ENCODE results near the gene HEPN1. TPM values are rescaled to one million over a fixed set of nuclear protein-coding genes. Genes with fewer than 3 reads are reported as not detected.

The HEPN1 gene
- total and polyA plus RNA-seq, 2 of the 8 experiments (the other 6 are each of a cell fraction or from before 2014, with no cell fraction given) = not detected

DNA sequence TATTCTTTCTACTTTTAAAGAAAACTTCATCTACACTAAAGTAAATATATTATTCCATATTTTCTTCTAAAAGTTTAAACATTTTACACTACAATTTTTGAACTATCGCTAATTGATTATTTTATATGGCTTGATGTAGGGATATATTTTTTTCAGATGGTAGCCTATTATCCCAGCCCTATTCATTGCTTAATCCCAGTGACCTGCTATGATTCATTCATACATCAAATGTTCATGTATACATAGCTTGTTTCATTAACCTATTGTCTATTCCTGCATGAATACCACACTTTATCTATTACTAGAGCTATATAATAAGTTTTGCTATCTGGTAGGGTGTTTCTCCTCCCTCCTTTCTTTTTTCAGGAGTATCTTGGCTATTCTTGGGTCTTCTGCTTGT, 16.4 kb upstream of the HEPN1 start:
- no peak overlapping the region for H3K56ac ChIP-seq (replicated peaks; ENCODE audit: insufficient read length, low read depth, low read length)
- no peaks in the 10 kb centered on the region for H3K36me3 ChIP-seq (ENCODE audit: control insufficient read depth in 2 of 4, insufficient read depth in 4 of 4, low read length in 3 of 4)
- H3K14ac ChIP-seq (ENCODE audit: insufficient read length) = no peak overlapping the region
- no peak overlapping the region for H2BK15ac ChIP-seq (ENCODE audit: low read length)
- no peak overlapping the region for H4K91ac ChIP-seq (replicated peaks; ENCODE audit: insufficient read length, low read length)
- H2AFZ ChIP-seq (ENCODE audit: low read length) = no peak overlapping the region
- H3K4me2 ChIP-seq (ENCODE audit: insufficient read depth in 1 of 2, low read depth in 2 of 2, low read length in 2 of 2) = no peak overlapping the region
- ChIA-PET CTCF (ENCODE audit: partially characterized antibody) (interaction anchor here (1.5 to 1.6 kb wide), 2 partner anchors 11 to 26 kb away, joined by 5 to 6 read pairs; no protein-coding TSS in a partner anchor), POLR2A (ENCODE audit: partially characterized antibody) (interaction anchor here (1.2 kb wide), 1 partner anchor 9 kb away, joined by 3 read pairs; no protein-coding TSS in a partner anchor)
- no peak overlapping the region for H3K9ac ChIP-seq (replicated peaks in 1 of 4; ENCODE audit: extremely low read depth in 1 of 4, low read depth in 3 of 4, low read length in 3 of 4)
- no peak overlapping the region for H2BK12ac ChIP-seq (ENCODE audit: low read depth, low read length)
- no peak overlapping the region for H2BK5ac ChIP-seq (ENCODE audit: low read depth, low read length)
- peaks cover 0 to 2% (median 1%) of the 10 kb centered on the region in 4 experiments; a peak in 3 of 7 replicates for H3K4me1 ChIP-seq (replicated peaks in 1 of 4; ENCODE audit: control insufficient read depth in 3 of 4, insufficient read depth in 4 of 4, low read length in 3 of 4)
- no peaks in the 10 kb centered on the region for H3K9me3 ChIP-seq (ENCODE audit: insufficient read depth in 2 of 2, low read depth in 1 of 2, low read length in 1 of 2)
- H4K5ac ChIP-seq (ENCODE audit: insufficient read length, low read depth, low read length) = no peak overlapping the region
- H2AK5ac ChIP-seq (ENCODE audit: low read depth, low read length) = no peak overlapping the region
- DNase-seq (ENCODE audit: low read depth in 1 of 2, low spot score in 2 of 2) (no peak), FAIRE-seq (no peak)
- no peaks in the 10 kb centered on the region for H3K23me2 ChIP-seq (ENCODE audit: low read depth, low read length)
- H3K79me2 ChIP-seq (ENCODE audit: control insufficient read depth in 1 of 2, insufficient read depth in 2 of 2, low read length in 2 of 2) = no peaks in the 10 kb centered on the region
- no peaks in the 10 kb centered on the region for H3K79me1 ChIP-seq (ENCODE audit: low read depth, low read length)
- no peak overlapping the region for H4K8ac ChIP-seq (ENCODE audit: extremely low read depth, insufficient read depth, low read length)
- no peak overlapping the region for H3K23ac ChIP-seq (ENCODE audit: insufficient read length)
- peaks cover 0 to 6% (median 0%) of the 10 kb centered on the region in 4 experiments; a peak in 3 of 7 replicates for H3K27me3 ChIP-seq (replicated peaks in 1 of 4; ENCODE audit: control insufficient read depth in 3 of 4, extremely low read depth in 1 of 4, insufficient read depth in 3 of 4, low read length in 3 of 4)
- WGBS, 2 experiments (ENCODE audit: extremely low coverage in 1 of 2, insufficient coverage in 1 of 2, insufficient read length in 1 of 2, insufficient replicate concordance in 2 of 2, low coverage in 1 of 2, low lambda C conversion rate in 2 of 2, missing lambda C conversion rate in 1 of 2) = 95% methylated on average over 1 of the region's 1 CpG; no CpG with 5 or more reads in 1 of the 2 experiments
- no peaks in the 10 kb centered on the region for H4K20me1 ChIP-seq (replicated peaks in 1 of 2; ENCODE audit: control insufficient read depth in 1 of 2, insufficient read depth in 2 of 2, low read length in 2 of 2)
- no peak overlapping the region for H2BK120ac ChIP-seq (replicated peaks; ENCODE audit: low read depth, low read length)
- H3K18ac ChIP-seq (ENCODE audit: extremely low read depth, low read length) = no peak overlapping the region
- H3K4me3 ChIP-seq (ENCODE audit: extremely low read depth in 1 of 4, insufficient read depth in 2 of 4, low read depth in 3 of 4, low read length in 4 of 4) = no peak overlapping the region
- H3K4ac ChIP-seq (replicated peaks; ENCODE audit: insufficient read length, low read depth, low read length) = no peak overlapping the region
- H2BK20ac ChIP-seq (ENCODE audit: low read length) = no peak overlapping the region
- no peak overlapping the region for H3K27ac ChIP-seq (ENCODE audit: low read depth, low read length)
- TF ChIP-seq YY1 (IDR thresholded peaks at IDR 0.05; ENCODE audit: low read depth, low read length) = no peak
- TF ChIP-seq SUZ12 (IDR thresholded peaks at IDR 0.05; ENCODE audit: low read length) = no peak
- TF ChIP-seq, protein P1, sequence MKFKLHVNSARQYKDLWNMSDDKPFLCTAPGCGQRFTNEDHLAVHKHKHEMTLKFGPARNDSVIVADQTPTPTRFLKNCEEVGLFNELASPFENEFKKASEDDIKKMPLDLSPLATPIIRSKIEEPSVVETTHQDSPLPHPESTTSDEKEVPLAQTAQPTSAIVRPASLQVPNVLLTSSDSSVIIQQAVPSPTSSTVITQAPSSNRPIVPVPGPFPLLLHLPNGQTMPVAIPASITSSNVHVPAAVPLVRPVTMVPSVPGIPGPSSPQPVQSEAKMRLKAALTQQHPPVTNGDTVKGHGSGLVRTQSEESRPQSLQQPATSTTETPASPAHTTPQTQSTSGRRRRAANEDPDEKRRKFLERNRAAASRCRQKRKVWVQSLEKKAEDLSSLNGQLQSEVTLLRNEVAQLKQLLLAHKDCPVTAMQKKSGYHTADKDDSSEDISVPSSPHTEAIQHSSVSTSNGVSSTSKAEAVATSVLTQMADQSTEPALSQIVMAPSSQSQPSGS (IDR thresholded peaks at IDR 0.05; ENCODE audit: low read length) = no peak
- TF ChIP-seq KDM4A (IDR thresholded peaks at IDR 0.05; ENCODE audit: low read depth, low read length, severe bottlenecking) = no peak
- no peak for TF ChIP-seq ASH2L (IDR thresholded peaks at IDR 0.05; ENCODE audit: low read length)
- no peak for TF ChIP-seq TEAD4 (IDR thresholded peaks at IDR 0.05; ENCODE audit: low read depth, low read length)
- TF ChIP-seq SP4 (IDR thresholded peaks at IDR 0.05; ENCODE audit: low read length) = no peak
- no peak for TF ChIP-seq EZH2 (IDR thresholded peaks at IDR 0.05; ENCODE audit: low read depth, low read length, severe bottlenecking)
- no peak for TF ChIP-seq NANOG (IDR thresholded peaks at IDR 0.05; ENCODE audit: insufficient read depth, low read depth, low read length, poor library complexity, severe bottlenecking)
- no peak for TF ChIP-seq BACH1 (IDR thresholded peaks at IDR 0.05; ENCODE audit: low read length)
- no peak for TF ChIP-seq JUN (IDR thresholded peaks at IDR 0.05; ENCODE audit: low read depth, low read length)
- TF ChIP-seq HDAC6 (IDR thresholded peaks at IDR 0.05; ENCODE audit: low read depth, low read length) = no peak
- TF ChIP-seq SAP30 (IDR thresholded peaks at IDR 0.05; ENCODE audit: insufficient read depth, insufficient replicate concordance, low read length) = no peak
